Lower leg skin (tissue), 3 donors: Measurements from ENCODE around the gene PKM.

ENCODE experiments used
- CTCF ChIP-seq, 3 donors: fragments of 450-650 bp; IDR thresholded peaks; one replicate each; pipeline ENCODE4 v1.5.1; 2016; ENCODE audit warnings: antibody characterized with exemption in 3 of 3, mild to moderate bottlenecking in 3 of 3, moderate library complexity in 2 of 3
- POLR2A ChIP-seq, 2 donors: fragments of 450-650 bp; IDR thresholded peaks; one replicate each; pipeline ENCODE4 v1.6.1; 2016 to 2017; ENCODE audit warnings: antibody characterized with exemption in 2 of 2, mild to moderate bottlenecking in 1 of 2, moderate library complexity in 1 of 2

GRCh38 chr15:72169236-72169920 is 61.6 kb downstream of the PKM start:
- TF ChIP-seq CTCF (IDR thresholded peaks at IDR 0.05) (no peak), POLR2A (IDR thresholded peaks at IDR 0.05) (no peak)
